ENCODE measurements around the gene CLASRP. TPM values are rescaled to one million over a fixed set of nuclear protein-coding genes. Genes with fewer than 3 reads are reported as not detected.

CLASRP gene
- total RNA-seq, 1 experiment from 2014 or later: 87.1 TPM

DNA sequence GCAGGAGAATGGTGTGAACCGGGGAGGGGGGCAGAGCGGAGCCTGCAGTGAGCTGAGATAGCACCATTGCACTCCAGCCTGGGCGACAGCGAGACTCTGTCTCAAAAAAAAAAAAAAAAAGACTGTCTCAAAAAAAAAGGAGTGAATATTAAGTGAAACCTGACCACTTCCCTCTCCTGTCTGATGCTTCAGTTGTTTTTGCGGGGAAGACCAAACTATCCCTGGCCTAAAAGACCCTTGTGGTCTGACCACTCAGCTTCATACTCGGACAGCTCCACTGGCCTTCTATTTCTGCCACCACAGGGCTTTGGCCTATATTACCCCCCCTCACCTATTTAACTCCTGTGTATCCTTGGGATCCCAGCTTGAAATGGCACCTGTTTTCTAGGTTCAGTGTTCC lies 2.3 kb downstream of the CLASRP start:
- H3K27ac Mint-ChIP-seq: no peak overlapping the region
- peak overlapping the region; percentile 19 to 43; a peak in 3 of 5 replicates for H3K4me3 Mint-ChIP-seq

More for the DNA sequence above, 2.3 kb downstream of the CLASRP start:
- no peak overlapping the region for H3K4ac ChIP-seq (ENCODE audit: low read depth, low read length)
- H3K79me1 ChIP-seq (ENCODE audit: insufficient read depth, low read depth, low read length, poor library complexity, severe bottlenecking): peaks cover 14% of the 10 kb centered on the region
- no peak overlapping the region for H2BK120ac ChIP-seq (ENCODE audit: low read depth, low read length, poor library complexity, severe bottlenecking)
- Mint-ChIP-seq H3K9me3 (no peaks in the 10 kb centered on the region), H3K36me3 (ENCODE audit: insufficient read depth in 1 of 3, low read depth in 3 of 3) (peaks cover 21 to 59% (median 45%) of the 10 kb centered on the region in 3 experiments; a peak in 6 of 7 replicates), H3K27me3 (ENCODE audit: low read depth) (no peaks in the 10 kb centered on the region), H3K4me1 (peaks cover 10 to 13% of the 10 kb centered on the region in 2 experiments)
- no peak overlapping the region for H4K91ac ChIP-seq (ENCODE audit: insufficient read length, low read depth, low read length)
- no peak overlapping the region for H2AK5ac ChIP-seq (ENCODE audit: insufficient read length, low read length)
- no peaks in the 10 kb centered on the region; the same call in 1 of the 2 replicates for H3K4me1 ChIP-seq (ENCODE audit: insufficient read depth, low read length)
- no peak overlapping the region for H3K14ac ChIP-seq (ENCODE audit: insufficient read depth, low read length)
- H2BK12ac ChIP-seq (ENCODE audit: insufficient read length, low read depth, low read length): no peak overlapping the region
- no peak overlapping the region for H4K5ac ChIP-seq (ENCODE audit: insufficient read length, low read depth, low read length)
- no peak for DNase-seq
- no peak overlapping the region for H3K9ac ChIP-seq (ENCODE audit: extremely low read depth, insufficient read length, low read length)
- no peak overlapping the region for H3K18ac ChIP-seq (ENCODE audit: insufficient read length, low read depth, low read length)
- H3K9me3 ChIP-seq (ENCODE audit: control insufficient read depth, low read depth, low read length): no peaks in the 10 kb centered on the region
- H3K23me2 ChIP-seq (ENCODE audit: insufficient read length, low read depth, low read length, poor library complexity, severe bottlenecking): peaks cover 6% of the 10 kb centered on the region
- H2BK5ac ChIP-seq (ENCODE audit: insufficient read length, low read length): no peak overlapping the region
- H3K79me2 ChIP-seq (ENCODE audit: insufficient read depth, low read length): peaks cover 15% of the 10 kb centered on the region; the same call in 1 of the 2 replicates
- H3K4me2 ChIP-seq (ENCODE audit: insufficient read depth, insufficient read length, low read length): no peak overlapping the region
- no peaks in the 10 kb centered on the region for H3K27me3 ChIP-seq (ENCODE audit: insufficient read depth, low read length)
- H4K20me1 ChIP-seq (ENCODE audit: control insufficient read depth, insufficient read depth, insufficient read length): no peaks in the 10 kb centered on the region
- no peak overlapping the region for H2AFZ ChIP-seq (ENCODE audit: low read length)
- WGBS (ENCODE audit: extremely low coverage, insufficient read length, low lambda C conversion rate): no CpG with 5 or more reads among the region's 6 CpGs
- H3K27ac ChIP-seq (ENCODE audit: insufficient read length, low read depth, low read length): no peak overlapping the region
- no peak overlapping the region for H2BK15ac ChIP-seq (ENCODE audit: low read depth, low read length)
- TF ChIP-seq, protein P1, sequence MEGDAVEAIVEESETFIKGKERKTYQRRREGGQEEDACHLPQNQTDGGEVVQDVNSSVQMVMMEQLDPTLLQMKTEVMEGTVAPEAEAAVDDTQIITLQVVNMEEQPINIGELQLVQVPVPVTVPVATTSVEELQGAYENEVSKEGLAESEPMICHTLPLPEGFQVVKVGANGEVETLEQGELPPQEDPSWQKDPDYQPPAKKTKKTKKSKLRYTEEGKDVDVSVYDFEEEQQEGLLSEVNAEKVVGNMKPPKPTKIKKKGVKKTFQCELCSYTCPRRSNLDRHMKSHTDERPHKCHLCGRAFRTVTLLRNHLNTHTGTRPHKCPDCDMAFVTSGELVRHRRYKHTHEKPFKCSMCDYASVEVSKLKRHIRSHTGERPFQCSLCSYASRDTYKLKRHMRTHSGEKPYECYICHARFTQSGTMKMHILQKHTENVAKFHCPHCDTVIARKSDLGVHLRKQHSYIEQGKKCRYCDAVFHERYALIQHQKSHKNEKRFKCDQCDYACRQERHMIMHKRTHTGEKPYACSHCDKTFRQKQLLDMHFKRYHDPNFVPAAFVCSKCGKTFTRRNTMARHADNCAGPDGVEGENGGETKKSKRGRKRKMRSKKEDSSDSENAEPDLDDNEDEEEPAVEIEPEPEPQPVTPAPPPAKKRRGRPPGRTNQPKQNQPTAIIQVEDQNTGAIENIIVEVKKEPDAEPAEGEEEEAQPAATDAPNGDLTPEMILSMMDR (conservative IDR thresholded peaks at IDR 0.05): no peak
- H2BK20ac ChIP-seq (ENCODE audit: low read depth, low read length, poor library complexity, severe bottlenecking): no peak overlapping the region
- H4K8ac ChIP-seq (replicated peaks; ENCODE audit: insufficient read length, low read depth, low read length): no peak overlapping the region
- H3K56ac ChIP-seq (ENCODE audit: insufficient read length, low read depth, low read length): no peak overlapping the region
- H3T11ph ChIP-seq (ENCODE audit: low read length): no peak overlapping the region
- no peak overlapping the region for H3K23ac ChIP-seq (ENCODE audit: insufficient read length, low read depth, low read length)
